ENCODE results near the gene UQCC3. TPM values are rescaled to one million over a fixed set of nuclear protein-coding genes. Genes with fewer than 3 reads are reported as not detected.
A peak's percentile ranks its signal among the peaks of the same experiment; 100 is the strongest.
"Not testable (repeated sequence)": the region's sequence is repeated elsewhere in the genome, so short reads cannot be mapped to it uniquely, and the experiment has no call there.

UQCC3 gene
- polyA plus RNA-seq, 1 of the 3 experiments (the other 2 are of a cell fraction): 24.8 TPM

- Histone ChIP-seq H3K9ac (no peak overlapping the region), H3K36me3 (replicated peaks in 1 of 2; ENCODE audit: control insufficient read depth in 1 of 2, insufficient read depth in 2 of 2, low read length in 1 of 2) (peaks cover 12 to 29% of the 10 kb centered on the region in 2 experiments), H3K27ac (ENCODE audit: low read depth in 2 of 2, low read length in 1 of 2) (no peak overlapping the region), H3K9me2 (no peaks in the 10 kb centered on the region), H3K4me2 (no peak overlapping the region), H2AFZ (ENCODE audit: low read depth) (no peak overlapping the region), H3K4me3 (ENCODE audit: low read depth in 2 of 2, low read length in 1 of 2) (no peak overlapping the region), H3K4me1 (ENCODE audit: control insufficient read depth in 1 of 2, insufficient read depth in 2 of 2, low read depth in 1 of 2, low read length in 1 of 2) (peaks cover 0 to 6% of the 10 kb centered on the region in 2 experiments; a peak in 1 of 4 replicates), H3K9me3 (no peaks in the 10 kb centered on the region), H3K27me3 (ENCODE audit: insufficient read depth) (no peaks in the 10 kb centered on the region), H4K20me1 (ENCODE audit: insufficient read depth) (no peaks in the 10 kb centered on the region), H3F3A (replicated peaks; ENCODE audit: insufficient read depth) (peaks cover 7% of the 10 kb centered on the region), H3K79me2 (ENCODE audit: insufficient read depth) (no peaks in the 10 kb centered on the region)
- TF ChIP-seq, protein P1, sequence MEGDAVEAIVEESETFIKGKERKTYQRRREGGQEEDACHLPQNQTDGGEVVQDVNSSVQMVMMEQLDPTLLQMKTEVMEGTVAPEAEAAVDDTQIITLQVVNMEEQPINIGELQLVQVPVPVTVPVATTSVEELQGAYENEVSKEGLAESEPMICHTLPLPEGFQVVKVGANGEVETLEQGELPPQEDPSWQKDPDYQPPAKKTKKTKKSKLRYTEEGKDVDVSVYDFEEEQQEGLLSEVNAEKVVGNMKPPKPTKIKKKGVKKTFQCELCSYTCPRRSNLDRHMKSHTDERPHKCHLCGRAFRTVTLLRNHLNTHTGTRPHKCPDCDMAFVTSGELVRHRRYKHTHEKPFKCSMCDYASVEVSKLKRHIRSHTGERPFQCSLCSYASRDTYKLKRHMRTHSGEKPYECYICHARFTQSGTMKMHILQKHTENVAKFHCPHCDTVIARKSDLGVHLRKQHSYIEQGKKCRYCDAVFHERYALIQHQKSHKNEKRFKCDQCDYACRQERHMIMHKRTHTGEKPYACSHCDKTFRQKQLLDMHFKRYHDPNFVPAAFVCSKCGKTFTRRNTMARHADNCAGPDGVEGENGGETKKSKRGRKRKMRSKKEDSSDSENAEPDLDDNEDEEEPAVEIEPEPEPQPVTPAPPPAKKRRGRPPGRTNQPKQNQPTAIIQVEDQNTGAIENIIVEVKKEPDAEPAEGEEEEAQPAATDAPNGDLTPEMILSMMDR (IDR thresholded peaks at IDR 0.05): no peak
- TF ChIP-seq TEAD4 (IDR thresholded peaks at IDR 0.05; ENCODE audit: borderline replicate concordance, insufficient read depth) (no peak), RCOR1 (IDR thresholded peaks at IDR 0.05; ENCODE audit: low read length) (no peak), TAF1 (IDR thresholded peaks at IDR 0.05; ENCODE audit: borderline replicate concordance, low read depth, low read length) (no peak)
- TF ChIP-seq, protein P2, sequence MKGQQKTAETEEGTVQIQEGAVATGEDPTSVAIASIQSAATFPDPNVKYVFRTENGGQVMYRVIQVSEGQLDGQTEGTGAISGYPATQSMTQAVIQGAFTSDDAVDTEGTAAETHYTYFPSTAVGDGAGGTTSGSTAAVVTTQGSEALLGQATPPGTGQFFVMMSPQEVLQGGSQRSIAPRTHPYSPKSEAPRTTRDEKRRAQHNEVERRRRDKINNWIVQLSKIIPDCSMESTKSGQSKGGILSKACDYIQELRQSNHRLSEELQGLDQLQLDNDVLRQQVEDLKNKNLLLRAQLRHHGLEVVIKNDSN (IDR thresholded peaks at IDR 0.05; ENCODE audit: borderline replicate concordance, low read depth): no peak
- ChIA-PET POLR2A (no interaction called here), CTCF (interaction anchor here (0.8 to 2.0 kb wide), 2 partner anchors 7 to 293 kb away, joined by 5 to 8 read pairs; no protein-coding TSS in a partner anchor)
- no peak for DNase-seq
- WGBS (ENCODE audit: low lambda C conversion rate): 88% methylated on average over 1 of the region's 1 CpG
Measured at GRCh38 chr11:62688491-62688890, 17.0 kb downstream of the UQCC3 start.

DNA sequence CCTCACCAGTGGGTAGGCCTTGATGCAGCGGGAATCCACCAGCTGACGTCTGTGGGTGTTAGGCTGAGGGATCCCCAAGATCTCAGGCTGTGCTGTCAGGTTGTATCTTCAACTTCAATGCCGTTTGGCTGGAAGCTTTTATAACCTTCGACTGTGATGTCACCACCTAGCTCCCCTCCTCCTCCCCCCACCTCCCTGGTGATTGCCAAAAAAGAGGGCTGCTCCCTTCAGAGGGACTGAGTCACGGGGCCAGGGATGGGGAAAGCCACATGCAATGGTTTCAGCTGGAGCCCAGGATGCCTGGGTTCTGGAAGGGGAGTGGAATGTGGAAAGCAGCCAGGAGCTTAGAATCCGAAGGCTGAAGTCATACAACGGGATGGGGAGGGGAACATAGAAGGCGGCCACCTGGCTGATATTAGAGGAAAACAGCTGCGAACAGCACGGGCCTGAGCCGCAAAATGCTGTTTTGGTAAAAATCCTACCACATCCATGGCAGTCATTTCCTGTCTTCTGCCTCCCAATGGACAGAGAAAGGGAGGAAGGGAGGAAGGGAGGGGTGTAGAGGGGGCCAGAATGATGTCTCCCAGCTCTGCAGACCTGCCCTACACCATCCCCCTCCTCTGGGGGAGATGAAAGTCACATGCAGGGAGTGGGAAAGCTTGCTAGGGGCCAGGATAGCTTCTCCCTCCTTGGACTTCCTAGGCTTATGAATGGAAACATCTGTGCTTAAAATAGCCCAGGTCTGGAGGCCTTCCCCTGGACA, 18.1 kb downstream of the UQCC3 start, which contains the start of gene LRRN4CL:
LRRN4CL (minus strand) TSS at position 110 of the 763 bp plus-strand sequence. CDS start 1,022 bp downstream, outside the sequence.
- Histone ChIP-seq H3K27me3 (ENCODE audit: insufficient read depth) (no peaks in the 10 kb centered on the region), H3F3A (replicated peaks; ENCODE audit: insufficient read depth) (peaks cover 7% of the 10 kb centered on the region), H4K20me1 (ENCODE audit: insufficient read depth) (no peaks in the 10 kb centered on the region), H3K4me2 (no peak within 1 kb of the TSS), H3K9me3 (no peaks in the 10 kb centered on the region), H3K9ac (no peak within 1 kb of the TSS), H3K79me2 (ENCODE audit: insufficient read depth) (no peaks in the 10 kb centered on the region), H2AFZ (ENCODE audit: low read depth) (no peak within 1 kb of the TSS), H3K9me2 (no peaks in the 10 kb centered on the region), H3K36me3 (replicated peaks in 1 of 2; ENCODE audit: control insufficient read depth in 1 of 2, insufficient read depth in 2 of 2, low read length in 1 of 2) (peaks cover 19 to 30% of the 10 kb centered on the region in 2 experiments), H3K4me3 (ENCODE audit: low read depth in 2 of 2, low read length in 1 of 2) (no peak within 1 kb of the TSS), H3K27ac (ENCODE audit: low read depth in 2 of 2, low read length in 1 of 2) (no peak within 1 kb of the TSS), H3K4me1 (ENCODE audit: control insufficient read depth in 1 of 2, insufficient read depth in 2 of 2, low read depth in 1 of 2, low read length in 1 of 2) (peaks cover 0 to 9% of the 10 kb centered on the region in 2 experiments; a peak in 3 of 4 replicates)
- TF ChIP-seq ZBTB33 (IDR thresholded peaks at IDR 0.05; ENCODE audit: borderline replicate concordance, low read depth): no peak
- TF ChIP-seq JUND (IDR thresholded peaks at IDR 0.05): no peak
- no peak for TF ChIP-seq CHD2 (IDR thresholded peaks at IDR 0.05; ENCODE audit: low read length, partially characterized antibody)
- no peak for TF ChIP-seq EZH2phosphoT487 (IDR thresholded peaks at IDR 0.05; ENCODE audit: borderline replicate concordance, low read depth)
- TF ChIP-seq GATA2 (CRISPR knock-in tag; IDR thresholded peaks at IDR 0.05): no peak
- TF ChIP-seq POLR2AphosphoS5 (IDR thresholded peaks at IDR 0.05; ENCODE audit: low read depth, low read length): peak; percentile 28; the same call in 1 of the 2 replicates
- TF ChIP-seq NFIC (IDR thresholded peaks at IDR 0.05; ENCODE audit: borderline replicate concordance): peak; percentile 51; the same call in 1 of the 2 replicates
- peak; percentile 40; the same call in 1 of the 2 replicates for TF ChIP-seq TCF12 (IDR thresholded peaks at IDR 0.05)
- CTCF ChIA-PET: interaction anchor here (0.7 to 2.3 kb wide), 4 partner anchors 9 to 295 kb away, joined by 3 to 8 read pairs (median 6); no protein-coding TSS in a partner anchor
- POLR2A ChIA-PET: interaction anchor here (1.4 to 1.9 kb wide), 2 partner anchors 18 to 24 kb away, joined by 3 to 12 read pairs; partner anchors contain the start of genes C11orf98, CSKMT and UQCC3
- peak; percentile 27 for DNase-seq
- WGBS (ENCODE audit: low lambda C conversion rate): 70% methylated on average over 11 of the region's 11 CpGs

DNA sequence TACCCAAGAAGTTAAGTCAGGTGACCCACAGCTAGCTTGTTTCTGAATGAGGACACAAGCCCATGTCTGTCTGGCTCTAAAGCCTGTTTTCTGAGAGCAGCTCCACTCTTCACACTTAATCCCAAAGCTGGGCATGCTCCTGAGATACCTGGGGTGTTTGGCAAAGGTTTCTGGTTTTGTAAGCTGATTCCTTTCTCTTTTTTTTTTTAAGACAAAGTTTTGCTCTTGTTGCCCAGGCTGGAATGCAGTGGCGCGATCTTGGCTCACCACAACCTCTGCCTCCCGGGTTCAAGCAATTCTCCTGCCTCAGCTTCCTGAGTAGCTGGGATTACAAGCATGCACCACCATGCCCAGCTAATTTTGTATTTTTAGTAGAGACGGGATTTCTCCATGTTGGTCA, 22.2 kb downstream of the UQCC3 start:
- not testable (repeated sequence) for H3K27me3 ChIP-seq (ENCODE audit: insufficient read depth); H3K9me3 ChIP-seq; H2AFZ ChIP-seq (ENCODE audit: low read depth); H3K4me2 ChIP-seq; H3K9me2 ChIP-seq; DNase-seq; H3K9ac ChIP-seq; H3K27ac ChIP-seq (ENCODE audit: low read depth in 2 of 2, low read length in 1 of 2); H3K79me2 ChIP-seq (ENCODE audit: insufficient read depth); H3K4me1 ChIP-seq (ENCODE audit: control insufficient read depth in 1 of 2, insufficient read depth in 2 of 2, low read depth in 1 of 2, low read length in 1 of 2); H4K20me1 ChIP-seq (ENCODE audit: insufficient read depth); H3K4me3 ChIP-seq (ENCODE audit: low read depth in 2 of 2, low read length in 1 of 2)
- CTCF ChIA-PET: interaction anchor here (0.9 to 4.6 kb wide), 15 partner anchors 9 to 269 kb away, joined by 3 to 48 read pairs (median 5); partner anchors contain the start of genes BSCL2, GNG3, HNRNPUL2 and UBXN1
- Histone ChIP-seq H3K36me3 (replicated peaks in 1 of 2; ENCODE audit: control insufficient read depth in 1 of 2, insufficient read depth in 2 of 2, low read length in 1 of 2) (peaks cover 19 to 30% of the 10 kb centered on the region in 2 experiments), H3F3A (replicated peaks; ENCODE audit: insufficient read depth) (peaks cover 13% of the 10 kb centered on the region)
- WGBS (ENCODE audit: low lambda C conversion rate): 85% methylated on average over 3 of the region's 4 CpGs
- POLR2A ChIA-PET: interaction anchor here (1.1 kb wide), 2 partner anchors 11 to 29 kb away, joined by 3 to 4 read pairs; partner anchors contain the start of genes C11orf98 and CSKMT

Measured in SK-N-SH (cell line).